Measurements from ENCODE around the gene LAMC1. TPM values are rescaled to one million over a fixed set of nuclear protein-coding genes. Genes with fewer than 3 reads are reported as not detected.

LAMC1 gene
- total RNA-seq, 1 donor from 2014 or later, result 164 TPM

GRCh38 chr1:183173828-183174227 is 150.6 kb downstream of the LAMC1 start:
- no peaks in the 10 kb centered on the region for H3K9me3 Mint-ChIP-seq
- no peaks in the 10 kb centered on the region for H3K36me3 Mint-ChIP-seq
- H3K27me3 Mint-ChIP-seq, result no peaks in the 10 kb centered on the region
- TF ChIP-seq CTCF (conservative IDR thresholded peaks at IDR 0.05), result no peak
- no peak for DNase-seq (ENCODE audit: extremely low spot score, unreplicated experiment)
- H3K4me1 Mint-ChIP-seq (ENCODE audit: unreplicated experiment), result no peaks in the 10 kb centered on the region
- no peak overlapping the region for H3K4me3 Mint-ChIP-seq
- no peak overlapping the region for H3K27ac Mint-ChIP-seq

- Mint-ChIP-seq H3K9me3 (no peaks in the 10 kb centered on the region), H3K4me1 (ENCODE audit: unreplicated experiment) (peaks cover 5% of the 10 kb centered on the region), H3K36me3 (no peaks in the 10 kb centered on the region), H3K27me3 (no peaks in the 10 kb centered on the region), H3K4me3 (no peak overlapping the region), H3K27ac (no peak overlapping the region)
- no peak for DNase-seq (ENCODE audit: extremely low spot score, unreplicated experiment)
- TF ChIP-seq CTCF (conservative IDR thresholded peaks at IDR 0.05), result no peak
These were observed 152.4 kb downstream of the LAMC1 start for GRCh38 chr1:183175631-183176030.

- Mint-ChIP-seq H3K27ac (no peak overlapping the region), H3K4me1 (ENCODE audit: unreplicated experiment) (peaks cover 10% of the 10 kb centered on the region), H3K4me3 (no peak overlapping the region), H3K9me3 (no peaks in the 10 kb centered on the region), H3K27me3 (no peaks in the 10 kb centered on the region), H3K36me3 (no peaks in the 10 kb centered on the region)
- no peak for DNase-seq (ENCODE audit: extremely low spot score, unreplicated experiment)
- no peak for TF ChIP-seq CTCF (conservative IDR thresholded peaks at IDR 0.05)
These were observed 155.3 kb downstream of the LAMC1 start for GRCh38 chr1:183178545-183178944.

- Mint-ChIP-seq H3K9me3 (no peaks in the 10 kb centered on the region), H3K27ac (no peak overlapping the region), H3K4me3 (no peak overlapping the region), H3K4me1 (ENCODE audit: unreplicated experiment) (peaks cover 10% of the 10 kb centered on the region), H3K36me3 (no peaks in the 10 kb centered on the region), H3K27me3 (no peaks in the 10 kb centered on the region)
- no peak for DNase-seq (ENCODE audit: extremely low spot score, unreplicated experiment)
- TF ChIP-seq CTCF (conservative IDR thresholded peaks at IDR 0.05), result no peak
These were observed 155.8 kb downstream of the LAMC1 start for GRCh38 chr1:183179033-183179432.

GRCh38 chr1:183180218-183180617 is 157.0 kb downstream of the LAMC1 start:
- H3K27me3 Mint-ChIP-seq, result no peaks in the 10 kb centered on the region
- no peak for TF ChIP-seq CTCF (conservative IDR thresholded peaks at IDR 0.05)
- no peaks in the 10 kb centered on the region for H3K9me3 Mint-ChIP-seq
- H3K27ac Mint-ChIP-seq, result peak overlapping the region; percentile 61
- H3K36me3 Mint-ChIP-seq, result no peaks in the 10 kb centered on the region
- DNase-seq (ENCODE audit: extremely low spot score, unreplicated experiment), result no peak
- peaks cover 10% of the 10 kb centered on the region for H3K4me1 Mint-ChIP-seq (ENCODE audit: unreplicated experiment)
- no peak overlapping the region for H3K4me3 Mint-ChIP-seq

- Mint-ChIP-seq H3K9me3 (no peaks in the 10 kb centered on the region), H3K27me3 (no peaks in the 10 kb centered on the region), H3K36me3 (no peaks in the 10 kb centered on the region), H3K4me1 (ENCODE audit: unreplicated experiment) (peaks cover 10% of the 10 kb centered on the region), H3K27ac (peak overlapping the region; percentile 61), H3K4me3 (no peak overlapping the region)
- no peak for DNase-seq (ENCODE audit: extremely low spot score, unreplicated experiment)
- no peak for TF ChIP-seq CTCF (conservative IDR thresholded peaks at IDR 0.05)
These were observed 157.4 kb downstream of the LAMC1 start for GRCh38 chr1:183180634-183181056.
